Measurements from ENCODE around the gene EXOC2. TPM values are rescaled to one million over a fixed set of nuclear protein-coding genes. Genes with fewer than 3 reads are reported as not detected.

The EXOC2 gene
- total and polyA plus RNA-seq, 2 of the 13 experiments (the other 11 are each of a cell fraction or from before 2014, with no cell fraction given): 12.6 to 22.9 TPM

- Histone ChIP-seq H3K9me3 (ENCODE audit: low read length) (no peaks in the 10 kb centered on the region), H3K4me1 (ENCODE audit: insufficient read depth, low read length) (peaks cover 8% of the 10 kb centered on the region; the same call in 1 of the 2 replicates), H3K27ac (ENCODE audit: extremely low read length, insufficient read depth, low read length) (no peak overlapping the region), H3K79me2 (ENCODE audit: insufficient read depth, low read length) (no peaks in the 10 kb centered on the region), H3K4me3 (replicated peaks in 1 of 3; ENCODE audit: insufficient read depth in 1 of 3, low read depth in 2 of 3, low read length in 3 of 3) (no peak overlapping the region), H4K20me1 (ENCODE audit: insufficient read depth, low read length) (no peaks in the 10 kb centered on the region), H3K4me2 (ENCODE audit: low read depth, low read length) (no peak overlapping the region), H3K27me3 (ENCODE audit: control insufficient read depth in 1 of 2, insufficient read depth in 2 of 2, low read length in 2 of 2) (peaks cover 0 to 72% of the 10 kb centered on the region in 2 experiments; a peak in 4 of 5 replicates), H2AFZ (ENCODE audit: low read length) (no peak overlapping the region), H3K36me3 (replicated peaks in 1 of 2; ENCODE audit: control insufficient read depth in 1 of 2, insufficient read depth in 2 of 2, low read length in 2 of 2) (no peaks in the 10 kb centered on the region), H3K9ac (ENCODE audit: insufficient read depth, low read depth, low read length) (no peak overlapping the region)
- ChIA-PET POLR2A (no interaction called here), CTCF (ENCODE audit: low intra/inter-chr PET ratio, low total read pairs) (no interaction called here)
- ATAC-seq (no peak), DNase-seq (ENCODE audit: low spot score) (no peak), FAIRE-seq (no peak)
- in situ Hi-C loops (cut with HindIII; ENCODE audit: extremely low pct_ligation_motif_present, low pct_unique_long_range_greater_than_20kb) (no loop called here), intact Hi-C loops (cut with micrococcal nuclease; ENCODE audit: unreplicated experiment) (no loop called here)
- TF ChIP-seq ATF1 (CRISPR knock-in tag; IDR thresholded peaks at IDR 0.05): no peak
- peak; percentile 54; the same call in 1 of the 2 replicates for TF ChIP-seq CEBPB (IDR thresholded peaks at IDR 0.05; ENCODE audit: borderline replicate concordance, low read depth, low read length)
- TF ChIP-seq DNMT3B (CRISPR knock-in tag; conservative IDR thresholded peaks at IDR 0.05): no peak
- TF ChIP-seq PHB2 (IDR thresholded peaks at IDR 0.05; ENCODE audit: partially characterized antibody): no peak
- WGBS (ENCODE audit: low lambda C conversion rate): 17% methylated on average over 13 of the region's 13 CpGs
- BruUV-seq (replicated peaks): no TSS peak
These were observed 23.0 kb upstream of the EXOC2 start for GRCh38 chr6:715709-716491.

- DNase-seq (ENCODE audit: low spot score) (no peak), ATAC-seq (no peak), FAIRE-seq (no peak)
- Histone ChIP-seq H3K4me1 (ENCODE audit: insufficient read depth, low read length) (peaks cover 13% of the 10 kb centered on the region; the same call in 1 of the 2 replicates), H3K9ac (ENCODE audit: insufficient read depth, low read depth, low read length) (no peak overlapping the region), H3K4me2 (ENCODE audit: low read depth, low read length) (no peak overlapping the region), H4K20me1 (ENCODE audit: insufficient read depth, low read length) (no peaks in the 10 kb centered on the region), H3K9me3 (ENCODE audit: low read length) (no peaks in the 10 kb centered on the region), H3K27me3 (ENCODE audit: control insufficient read depth in 1 of 2, insufficient read depth in 2 of 2, low read length in 2 of 2) (peaks cover 0 to 76% of the 10 kb centered on the region in 2 experiments; a peak in 4 of 5 replicates), H2AFZ (ENCODE audit: low read length) (no peak overlapping the region), H3K27ac (ENCODE audit: extremely low read length, insufficient read depth, low read length) (no peak overlapping the region), H3K4me3 (replicated peaks in 1 of 3; ENCODE audit: insufficient read depth in 1 of 3, low read depth in 2 of 3, low read length in 3 of 3) (no peak overlapping the region), H3K79me2 (ENCODE audit: insufficient read depth, low read length) (no peaks in the 10 kb centered on the region), H3K36me3 (replicated peaks in 1 of 2; ENCODE audit: control insufficient read depth in 1 of 2, insufficient read depth in 2 of 2, low read length in 2 of 2) (no peaks in the 10 kb centered on the region)
- 49% methylated on average over 4 of the region's 4 CpGs for WGBS (ENCODE audit: low lambda C conversion rate)
- CTCF ChIA-PET (ENCODE audit: low intra/inter-chr PET ratio, low total read pairs): no interaction called here
- TF ChIP-seq ZNF207 (IDR thresholded peaks at IDR 0.05; ENCODE audit: borderline replicate concordance): no peak
- TF ChIP-seq NPAS2 (CRISPR knock-in tag; IDR thresholded peaks at IDR 0.05; ENCODE audit: borderline replicate concordance): no peak
- TF ChIP-seq PATZ1 (CRISPR knock-in tag; IDR thresholded peaks at IDR 0.05): no peak
- no peak for TF ChIP-seq ZNF333 (CRISPR knock-in tag; IDR thresholded peaks at IDR 0.05; ENCODE audit: borderline replicate concordance)
- no peak for TF ChIP-seq RAD51 (IDR thresholded peaks at IDR 0.05; ENCODE audit: borderline replicate concordance)
- POLR2A ChIA-PET: no interaction called here
- in situ Hi-C loops (cut with HindIII; ENCODE audit: extremely low pct_ligation_motif_present, low pct_unique_long_range_greater_than_20kb) (no loop called here), intact Hi-C loops (cut with micrococcal nuclease; ENCODE audit: unreplicated experiment) (no loop called here)
- BruUV-seq (replicated peaks): no TSS peak
These were observed 21.2 kb upstream of the EXOC2 start for GRCh38 chr6:714100-714499.

Measured in HepG2 (cell line).